Vagina (tissue), 2 donors: ENCODE results near the gene TLE3.

Source experiments
- POLR2A ChIP-seq, 2 donors: fragments of 450-650 bp; IDR thresholded peaks; one replicate each; pipeline ENCODE4 v1.6.1; 2017; ENCODE audit warnings: antibody characterized with exemption in 2 of 2, mild to moderate bottlenecking in 2 of 2, moderate library complexity in 2 of 2
- POLR2AphosphoS5 ChIP-seq, 2 donors: sonication (generic); formaldehyde crosslinking; IDR thresholded peaks; one replicate each; pipeline ENCODE4 v1.9.0; 2017; ENCODE audit warnings: antibody characterized with exemption in 2 of 2, mild to moderate bottlenecking in 2 of 2, low read depth in 1 of 2; ENCODE audit not compliant: insufficient read depth in 1 of 2
- TF ChIP-seq, protein P1 (sequence below), 3 experiments: fragments of 450-650 bp in 2 of 3; fragments of 200-600 bp in 1 of 3; sonication (generic) in 1 of 3; IDR thresholded peaks; one replicate each; pipeline ENCODE4 v1.5.1; 2017 to 2019; ENCODE audit warnings: antibody characterized with exemption in 3 of 3, mild to moderate bottlenecking in 2 of 3, moderate library complexity in 2 of 3

DNA sequence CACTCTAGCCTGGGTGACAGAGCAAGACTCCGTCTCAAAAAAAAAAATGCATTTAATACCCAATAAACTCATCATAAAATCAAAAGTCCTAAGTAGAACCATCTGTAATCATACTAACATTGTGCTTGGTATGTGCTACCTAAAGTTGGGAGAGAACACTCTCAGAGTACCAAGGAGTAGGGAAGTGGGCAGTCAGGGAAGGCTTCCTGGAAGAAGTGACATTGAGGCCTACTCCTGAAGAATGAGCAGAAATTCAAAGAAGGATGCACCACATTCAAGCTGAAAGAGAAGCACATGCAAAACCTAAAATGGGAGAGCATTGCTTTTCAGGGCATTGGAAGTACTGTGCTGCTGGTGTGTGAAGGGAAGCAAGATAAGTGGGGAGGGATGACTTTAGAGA is 54.1 kb downstream of the TLE3 start:
- TF ChIP-seq, protein P1, sequence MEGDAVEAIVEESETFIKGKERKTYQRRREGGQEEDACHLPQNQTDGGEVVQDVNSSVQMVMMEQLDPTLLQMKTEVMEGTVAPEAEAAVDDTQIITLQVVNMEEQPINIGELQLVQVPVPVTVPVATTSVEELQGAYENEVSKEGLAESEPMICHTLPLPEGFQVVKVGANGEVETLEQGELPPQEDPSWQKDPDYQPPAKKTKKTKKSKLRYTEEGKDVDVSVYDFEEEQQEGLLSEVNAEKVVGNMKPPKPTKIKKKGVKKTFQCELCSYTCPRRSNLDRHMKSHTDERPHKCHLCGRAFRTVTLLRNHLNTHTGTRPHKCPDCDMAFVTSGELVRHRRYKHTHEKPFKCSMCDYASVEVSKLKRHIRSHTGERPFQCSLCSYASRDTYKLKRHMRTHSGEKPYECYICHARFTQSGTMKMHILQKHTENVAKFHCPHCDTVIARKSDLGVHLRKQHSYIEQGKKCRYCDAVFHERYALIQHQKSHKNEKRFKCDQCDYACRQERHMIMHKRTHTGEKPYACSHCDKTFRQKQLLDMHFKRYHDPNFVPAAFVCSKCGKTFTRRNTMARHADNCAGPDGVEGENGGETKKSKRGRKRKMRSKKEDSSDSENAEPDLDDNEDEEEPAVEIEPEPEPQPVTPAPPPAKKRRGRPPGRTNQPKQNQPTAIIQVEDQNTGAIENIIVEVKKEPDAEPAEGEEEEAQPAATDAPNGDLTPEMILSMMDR (IDR thresholded peaks at IDR 0.05): no peak
- TF ChIP-seq POLR2AphosphoS5 (IDR thresholded peaks at IDR 0.05; ENCODE audit: insufficient read depth in 1 of 2, low read depth in 1 of 2): no peak
- TF ChIP-seq POLR2A (IDR thresholded peaks at IDR 0.05): no peak
